ENCODE data around the gene F13A1.

DNA sequence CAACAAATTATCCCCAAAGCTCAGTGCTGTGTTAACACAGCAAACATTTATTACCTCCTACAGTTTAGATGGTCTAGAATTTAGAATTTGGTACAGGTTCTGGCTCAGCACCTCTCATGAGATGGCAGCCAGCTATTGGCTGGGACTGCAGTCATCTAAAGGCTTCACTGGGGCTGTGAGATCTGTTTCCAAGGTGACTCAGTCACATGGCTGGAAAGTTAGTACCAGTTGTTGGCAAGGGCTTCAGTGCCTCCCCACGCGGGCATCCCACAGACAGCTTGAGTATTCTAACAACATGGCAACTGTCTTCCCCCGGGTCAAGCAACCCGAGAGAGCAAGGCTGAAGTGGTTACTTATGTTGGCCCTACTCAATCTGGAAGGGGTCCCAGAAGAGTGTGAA lies 44.8 kb upstream of the F13A1 start:
- TF ChIP-seq POLR2A (IDR thresholded peaks at IDR 0.05; ENCODE audit: low read length) = no peak
- TF ChIP-seq GATA1 (IDR thresholded peaks at IDR 0.05; ENCODE audit: low read depth, low read length) = no peak
